A673 (cell line): ENCODE data around the gene RNF141. TPM values are rescaled to one million over a fixed set of nuclear protein-coding genes. Genes with fewer than 3 reads are reported as not detected.

ENCODE experiments used
- BruUV-seq: library from RNA; stranded (reverse); fragments of 400-500 nt; replicated peaks from 2 replicates; lab custom pipeline; 2021; lab: Mats Ljungman, UMichigan
- CTCF ChIA-PET: fragments of 300-600 bp; sonication (Branson Sonifier 250); formaldehyde crosslinking; loops from one replicate; lab custom pipeline; 2022; ENCODE audit warnings: antibody characterized with exemption; lab: Charles Lee
- POLR2A ChIA-PET: fragments of 300-600 bp; sonication (Branson Sonifier 250); formaldehyde crosslinking; loops from one replicate; lab custom pipeline; 2022; ENCODE audit warnings: antibody characterized with exemption; ENCODE audit not compliant: low non-redundant PET; lab: Charles Lee
- DNase-seq: peaks from one replicate; pipeline ENCODE4 v3.0.0-alpha.2; 2015; ENCODE audit warnings: low spot score
- H3K27ac ChIP-seq: fragments of 200-600 bp; sonication (generic); 2 replicates; pipeline ENCODE4 v1.5.1; 2016; ENCODE audit warnings: mixed run types, low read depth, mild to moderate bottlenecking, mixed read lengths, antibody characterized with exemption, low read length; ENCODE audit not compliant: poor library complexity, severe bottlenecking
- H3K27me3 ChIP-seq: fragments of 200-600 bp; sonication (generic); replicated peaks from 2 replicates; pipeline ENCODE4 v1.6.1; 2017; ENCODE audit warnings: mixed run types, low read depth, mild to moderate bottlenecking, mixed read lengths, antibody characterized with exemption, low read length; ENCODE audit not compliant: insufficient read depth, poor library complexity
- H3K36me3 ChIP-seq: fragments of 200-600 bp; sonication (generic); 2 replicates; pipeline ENCODE4 v1.6.1; 2016; ENCODE audit warnings: mixed run types, mild to moderate bottlenecking, mixed read lengths, antibody characterized with exemption, low read length; ENCODE audit not compliant: insufficient read depth, poor library complexity, severe bottlenecking
- H3K4me1 ChIP-seq: fragments of 200-600 bp; sonication (generic); 2 replicates; pipeline ENCODE4 v1.6.1; 2017; ENCODE audit warnings: mixed run types, mild to moderate bottlenecking, mixed read lengths, antibody characterized with exemption, low read length; ENCODE audit not compliant: insufficient read depth, poor library complexity, severe bottlenecking
- H3K4me3 ChIP-seq: fragments of 200-600 bp; sonication (generic); 2 replicates; pipeline ENCODE4 v1.5.1; 2016; ENCODE audit warnings: low read depth, mixed run types, mild to moderate bottlenecking, mixed read lengths, low read length; ENCODE audit not compliant: poor library complexity, severe bottlenecking
- H3K9me3 ChIP-seq: fragments of 200-600 bp; sonication (generic); 2 replicates; pipeline ENCODE4 v1.6.1; 2016; ENCODE audit warnings: mixed run types, low read depth, mild to moderate bottlenecking, mixed read lengths, antibody characterized with exemption, low read length; ENCODE audit not compliant: poor library complexity, severe bottlenecking
- CTCF ChIP-seq: fragments of 300-800, 200-600 bp; sonication (generic); conservative IDR thresholded peaks from 2 replicates; pipeline ENCODE4 v1.5.1; 2017; ENCODE audit warnings: low read depth, mild to moderate bottlenecking, antibody characterized with exemption, low read length, moderate library complexity, mixed read lengths
- EZH2 ChIP-seq: fragments of 200-600 bp; sonication (generic); IDR thresholded peaks from 2 replicates; pipeline ENCODE4 v1.6.1; 2017; ENCODE audit warnings: borderline replicate concordance, low read depth, mild to moderate bottlenecking, mixed read lengths, antibody characterized with exemption, low read length; ENCODE audit not compliant: poor library complexity, severe bottlenecking
- intact Hi-C: fragments of 100-400 bp; cut with micrococcal nuclease; formaldehyde crosslinking; loops from one replicate; pipeline ENCODE4 v1.10.0; 2022; ENCODE audit not compliant: unreplicated experiment
- total RNA-seq: library from RNA; stranded (reverse); gene quantifications from 2 replicates; pipeline ENCODE4 v1.2.3, GENCODE V29; 2021

RNF141 gene
- total RNA-seq, 1 experiment from 2014 or later: 36.4 TPM

GRCh38 chr11:10573028-10573427 is 32.0 kb upstream of the RNF141 start:
- no peak overlapping the region for H3K4me3 ChIP-seq
- no peaks in the 10 kb centered on the region for H3K4me1 ChIP-seq
- CTCF ChIA-PET: no interaction called here
- H3K9me3 ChIP-seq: no peaks in the 10 kb centered on the region
- H3K27me3 ChIP-seq: no peaks in the 10 kb centered on the region
- DNase-seq: no peak
- H3K36me3 ChIP-seq: no peaks in the 10 kb centered on the region
- BruUV-seq: no TSS peak
- no peak for TF ChIP-seq EZH2
- POLR2A ChIA-PET: no interaction called here
- no peak overlapping the region for H3K27ac ChIP-seq
- intact Hi-C loops: no loop called here

GRCh38 chr11:10572533-10572932 is 31.5 kb upstream of the RNF141 start:
- H3K4me1 ChIP-seq: peaks cover under 1% of the 10 kb centered on the region
- no peaks in the 10 kb centered on the region for H3K36me3 ChIP-seq
- H3K4me3 ChIP-seq: no peak overlapping the region
- no TSS peak for BruUV-seq
- H3K27ac ChIP-seq: no peak overlapping the region
- H3K27me3 ChIP-seq: no peaks in the 10 kb centered on the region
- no peaks in the 10 kb centered on the region for H3K9me3 ChIP-seq
- POLR2A ChIA-PET: no interaction called here
- CTCF ChIA-PET: no interaction called here
- TF ChIP-seq EZH2 (no peak), CTCF (no peak)
- no peak for DNase-seq
- intact Hi-C loops: no loop called here

- intact Hi-C loops: no loop called here
- TF ChIP-seq CTCF: no peak
- no peak for TF ChIP-seq EZH2
- Histone ChIP-seq H3K4me3 (no peak within 1 kb of the TSS), H3K36me3 (no peaks in the 10 kb centered on the region), H3K9me3 (no peaks in the 10 kb centered on the region), H3K27me3 (no peaks in the 10 kb centered on the region), H3K27ac (no peak within 1 kb of the TSS), H3K4me1 (peaks cover 21% of the 10 kb centered on the region)
- no peak for DNase-seq
- ChIA-PET POLR2A (no interaction called here), CTCF (no interaction called here)
- BruUV-seq: no TSS peak
These were observed 27.5 kb upstream of the RNF141 start, which contains the start of gene LYVE1 for GRCh38 chr11:10568486-10568941. Gene LYVE1, minus strand, starts transcription at chr11:10568665. Its CDS starts 133 bp downstream, at chr11:10568532.

- ChIA-PET POLR2A (no interaction called here), CTCF (no interaction called here)
- Histone ChIP-seq H3K4me1 (peaks cover 21% of the 10 kb centered on the region), H3K27me3 (no peaks in the 10 kb centered on the region), H3K9me3 (no peaks in the 10 kb centered on the region), H3K36me3 (no peaks in the 10 kb centered on the region), H3K4me3 (no peak overlapping the region), H3K27ac (peak overlapping the region; percentile 45)
- TF ChIP-seq EZH2 (no peak), CTCF (no peak)
- DNase-seq: no peak
- intact Hi-C loops: no loop called here
- BruUV-seq: no TSS peak
These were observed 26.5 kb upstream of the RNF141 start for GRCh38 chr11:10567446-10567845.
